RWPE2 (cell line): ENCODE data around the gene KIF26A.

Source experiments
- ATAC-seq: fragments of 200-7000 bp; cut with Tn5 transposase; 3 replicates; pipeline ENCODE4 v1.9.1; 2021; ENCODE audit warnings: low read depth
- DNase-seq: peaks from one replicate; pipeline ENCODE4 v3.0.0-alpha.2; 2020; ENCODE audit warnings: low spot score
- H3K27ac ChIP-seq: fragments of 450-650 bp; 2 replicates; pipeline ENCODE4 v1.5.1; 2017; ENCODE audit warnings: mild to moderate bottlenecking; ENCODE audit not compliant: poor library complexity, severe bottlenecking
- H3K27me3 ChIP-seq: fragments of 250-450 bp; sonication (Bioruptor Pico); 2 replicates; pipeline ENCODE4 v1.5.1; 2021; ENCODE audit warnings: mild to moderate bottlenecking, moderate library complexity; ENCODE audit not compliant: insufficient read depth, poor library complexity, severe bottlenecking
- H3K36me3 ChIP-seq: fragments of 250-450 bp; sonication (Bioruptor Pico); 2 replicates; pipeline ENCODE4 v1.5.1; 2020; ENCODE audit warnings: low read depth, mild to moderate bottlenecking, moderate library complexity
- H3K4me1 ChIP-seq: fragments of 250-450 bp; sonication (Bioruptor Pico); 2 replicates; pipeline ENCODE4 v1.5.1; 2021; ENCODE audit warnings: mild to moderate bottlenecking, moderate library complexity; ENCODE audit not compliant: insufficient read depth, poor library complexity, severe bottlenecking
- H3K4me3 ChIP-seq: fragments of 250-450 bp; sonication (Bioruptor Pico); 2 replicates; pipeline ENCODE4 v1.5.1; 2021; ENCODE audit warnings: mild to moderate bottlenecking, moderate library complexity; ENCODE audit not compliant: severe bottlenecking
- H3K9me3 ChIP-seq: fragments of 250-450 bp; sonication (Bioruptor Pico); 2 replicates; pipeline ENCODE4 v1.5.1; 2021; ENCODE audit warnings: mild to moderate bottlenecking, moderate library complexity; ENCODE audit not compliant: severe bottlenecking
- TF ChIP-seq, protein P1 (sequence below): fragments of 450-650 bp; IDR thresholded peaks from one replicate; pipeline ENCODE4 v1.5.1; 2017; ENCODE audit warnings: mild to moderate bottlenecking, moderate library complexity; ENCODE audit not compliant: poor library complexity, severe bottlenecking

KIF26A gene

GRCh38 chr14:104142136-104142945 lies 4.0 kb downstream of the KIF26A start:
- DNase-seq (peak; percentile 71), ATAC-seq (no peak)
- no peaks in the 10 kb centered on the region for H3K9me3 ChIP-seq
- H3K4me3 ChIP-seq, result no peak overlapping the region
- no peaks in the 10 kb centered on the region for H3K4me1 ChIP-seq
- TF ChIP-seq, protein P1, sequence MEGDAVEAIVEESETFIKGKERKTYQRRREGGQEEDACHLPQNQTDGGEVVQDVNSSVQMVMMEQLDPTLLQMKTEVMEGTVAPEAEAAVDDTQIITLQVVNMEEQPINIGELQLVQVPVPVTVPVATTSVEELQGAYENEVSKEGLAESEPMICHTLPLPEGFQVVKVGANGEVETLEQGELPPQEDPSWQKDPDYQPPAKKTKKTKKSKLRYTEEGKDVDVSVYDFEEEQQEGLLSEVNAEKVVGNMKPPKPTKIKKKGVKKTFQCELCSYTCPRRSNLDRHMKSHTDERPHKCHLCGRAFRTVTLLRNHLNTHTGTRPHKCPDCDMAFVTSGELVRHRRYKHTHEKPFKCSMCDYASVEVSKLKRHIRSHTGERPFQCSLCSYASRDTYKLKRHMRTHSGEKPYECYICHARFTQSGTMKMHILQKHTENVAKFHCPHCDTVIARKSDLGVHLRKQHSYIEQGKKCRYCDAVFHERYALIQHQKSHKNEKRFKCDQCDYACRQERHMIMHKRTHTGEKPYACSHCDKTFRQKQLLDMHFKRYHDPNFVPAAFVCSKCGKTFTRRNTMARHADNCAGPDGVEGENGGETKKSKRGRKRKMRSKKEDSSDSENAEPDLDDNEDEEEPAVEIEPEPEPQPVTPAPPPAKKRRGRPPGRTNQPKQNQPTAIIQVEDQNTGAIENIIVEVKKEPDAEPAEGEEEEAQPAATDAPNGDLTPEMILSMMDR, result no peak
- peaks cover 41% of the 10 kb centered on the region for H3K27me3 ChIP-seq
- no peaks in the 10 kb centered on the region for H3K36me3 ChIP-seq
- H3K27ac ChIP-seq, result no peak overlapping the region

- Histone ChIP-seq H3K27ac (no peak overlapping the region), H3K9me3 (no peaks in the 10 kb centered on the region), H3K27me3 (peaks cover 34% of the 10 kb centered on the region), H3K36me3 (no peaks in the 10 kb centered on the region), H3K4me1 (no peaks in the 10 kb centered on the region), H3K4me3 (no peak overlapping the region)
- ATAC-seq (no peak), DNase-seq (peak; percentile 71)
- TF ChIP-seq, protein P1, result no peak
Observed at GRCh38 chr14:104142946-104143470, 4.6 kb downstream of the KIF26A start.

DNA sequence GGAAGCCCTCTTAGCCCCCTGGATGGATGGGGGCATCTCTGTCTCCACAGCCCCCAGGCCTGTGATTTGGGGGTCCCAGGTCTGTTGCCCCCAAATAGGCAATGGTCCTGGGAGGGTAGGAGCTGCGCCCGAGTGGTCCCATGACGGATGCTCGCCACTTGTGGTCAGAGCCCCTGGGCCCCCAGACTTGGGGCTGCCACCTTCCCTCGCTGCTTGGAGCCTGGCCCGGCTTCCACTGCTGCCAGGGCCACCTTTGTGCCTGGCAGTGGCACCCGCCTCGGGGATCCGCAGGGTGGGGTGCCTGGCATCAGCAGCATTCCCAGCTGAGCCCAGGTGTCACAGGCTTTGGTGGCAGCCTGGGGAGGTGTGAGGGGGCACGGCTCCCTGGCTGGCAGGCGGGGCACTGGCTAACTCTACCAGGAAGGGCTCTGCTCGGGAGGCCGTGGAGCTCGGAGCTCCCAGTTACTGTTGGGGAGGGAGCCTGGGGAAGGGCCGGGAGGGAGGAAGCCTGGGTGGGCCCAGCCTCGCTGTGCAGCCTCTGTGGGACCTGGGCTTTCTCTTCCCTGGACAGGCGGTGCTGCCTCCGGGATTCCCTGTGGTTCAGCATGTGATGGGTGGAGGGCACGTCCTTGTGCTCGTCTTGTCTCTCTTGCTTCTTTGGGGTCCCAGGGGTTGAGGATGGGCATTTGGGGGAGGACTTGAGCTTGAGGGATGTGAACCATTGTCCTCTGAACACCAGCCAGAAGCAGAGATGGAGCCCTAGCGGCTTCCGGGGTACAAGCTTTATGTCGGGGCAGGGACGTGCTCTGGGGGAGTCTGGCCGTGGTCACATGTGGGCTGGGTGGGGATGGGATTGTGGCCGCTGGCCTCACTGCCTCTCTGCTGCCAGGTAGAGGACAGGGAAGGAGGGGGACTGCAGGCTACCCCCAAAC lies 5.4 kb downstream of the KIF26A start:
- Histone ChIP-seq H3K27me3 (peaks cover 30% of the 10 kb centered on the region), H3K36me3 (no peaks in the 10 kb centered on the region), H3K4me1 (no peaks in the 10 kb centered on the region), H3K4me3 (no peak overlapping the region), H3K27ac (no peak overlapping the region), H3K9me3 (no peaks in the 10 kb centered on the region)
- TF ChIP-seq, protein P1, result no peak
- no peak for ATAC-seq
- peak; percentile 59 for DNase-seq

- ATAC-seq, result no peak
- Histone ChIP-seq H3K4me3 (no peak overlapping the region), H3K27ac (no peak overlapping the region), H3K4me1 (no peaks in the 10 kb centered on the region), H3K27me3 (peaks cover 24% of the 10 kb centered on the region), H3K36me3 (no peaks in the 10 kb centered on the region), H3K9me3 (no peaks in the 10 kb centered on the region)
- TF ChIP-seq, protein P1, result no peak
- DNase-seq, result no peak
Observed at GRCh38 chr14:104144453-104144790, 6.0 kb downstream of the KIF26A start.
